ENCODE measurements around the gene ANKRD29.
"Not testable (repeated sequence)": the region's sequence is repeated elsewhere in the genome, so short reads cannot be mapped to it uniquely, and the experiment has no call there.

ANKRD29 gene

GRCh38 chr18:23645568-23646175 is 17.0 kb downstream of the ANKRD29 start:
- DNase-seq (ENCODE audit: low read depth) = no peak

- no peak for DNase-seq (ENCODE audit: low read depth)
Measured at GRCh38 chr18:23643815-23644490, 18.8 kb downstream of the ANKRD29 start.

- DNase-seq (ENCODE audit: low read depth) = no peak
Measured at GRCh38 chr18:23641937-23642666, 20.6 kb downstream of the ANKRD29 start.

GRCh38 chr18:23641143-23641720 is 21.5 kb downstream of the ANKRD29 start:
- no peak for DNase-seq (ENCODE audit: low read depth)

GRCh38 chr18:23640052-23640451 is 22.7 kb downstream of the ANKRD29 start:
- no peak for DNase-seq (ENCODE audit: low read depth)

- DNase-seq (ENCODE audit: low read depth) = not testable (repeated sequence)
Measured at GRCh38 chr18:23636433-23636832, 26.3 kb downstream of the ANKRD29 start.

- DNase-seq (ENCODE audit: low read depth) = no peak
Measured at GRCh38 chr18:23636071-23636399, 26.7 kb downstream of the ANKRD29 start.

- no peak for DNase-seq (ENCODE audit: low read depth)
Measured at GRCh38 chr18:23635283-23636070, 27.2 kb downstream of the ANKRD29 start.

- no peak for DNase-seq (ENCODE audit: low read depth)
Measured at GRCh38 chr18:23634692-23635091, 28.0 kb downstream of the ANKRD29 start.

- no peak for DNase-seq (ENCODE audit: low read depth)
Measured at GRCh38 chr18:23632615-23633014, 30.1 kb downstream of the ANKRD29 start.

GRCh38 chr18:23631746-23632145 is 31.0 kb downstream of the ANKRD29 start:
- no peak for DNase-seq (ENCODE audit: low read depth)

- no peak for DNase-seq (ENCODE audit: low read depth)
Measured at GRCh38 chr18:23631312-23631711, 31.4 kb downstream of the ANKRD29 start.

GRCh38 chr18:23629444-23629946 is 33.2 kb downstream of the ANKRD29 start:
- no peak for DNase-seq (ENCODE audit: low read depth)

GRCh38 chr18:23627970-23628369 is 34.7 kb downstream of the ANKRD29 start:
- no peak for DNase-seq (ENCODE audit: low read depth)

GRCh38 chr18:23627321-23627720 is 35.4 kb downstream of the ANKRD29 start:
- no peak for DNase-seq (ENCODE audit: low read depth)

GRCh38 chr18:23626451-23627279 is 36.0 kb downstream of the ANKRD29 start:
- DNase-seq (ENCODE audit: low read depth) = no peak

- no peak for DNase-seq (ENCODE audit: low read depth)
Measured at GRCh38 chr18:23623040-23623439, 39.7 kb downstream of the ANKRD29 start.

GRCh38 chr18:23619388-23619881 is 43.3 kb downstream of the ANKRD29 start:
- no peak for DNase-seq (ENCODE audit: low read depth)

GRCh38 chr18:23618862-23619387 is 43.8 kb downstream of the ANKRD29 start:
- no peak for DNase-seq (ENCODE audit: low read depth)

- no peak for DNase-seq (ENCODE audit: low read depth)
Measured at GRCh38 chr18:23617412-23618014, 45.2 kb downstream of the ANKRD29 start.

All from T-helper 22 cell (primary cell).